Measurements from ENCODE around the gene RSPRY1.

- TF ChIP-seq, protein P1, sequence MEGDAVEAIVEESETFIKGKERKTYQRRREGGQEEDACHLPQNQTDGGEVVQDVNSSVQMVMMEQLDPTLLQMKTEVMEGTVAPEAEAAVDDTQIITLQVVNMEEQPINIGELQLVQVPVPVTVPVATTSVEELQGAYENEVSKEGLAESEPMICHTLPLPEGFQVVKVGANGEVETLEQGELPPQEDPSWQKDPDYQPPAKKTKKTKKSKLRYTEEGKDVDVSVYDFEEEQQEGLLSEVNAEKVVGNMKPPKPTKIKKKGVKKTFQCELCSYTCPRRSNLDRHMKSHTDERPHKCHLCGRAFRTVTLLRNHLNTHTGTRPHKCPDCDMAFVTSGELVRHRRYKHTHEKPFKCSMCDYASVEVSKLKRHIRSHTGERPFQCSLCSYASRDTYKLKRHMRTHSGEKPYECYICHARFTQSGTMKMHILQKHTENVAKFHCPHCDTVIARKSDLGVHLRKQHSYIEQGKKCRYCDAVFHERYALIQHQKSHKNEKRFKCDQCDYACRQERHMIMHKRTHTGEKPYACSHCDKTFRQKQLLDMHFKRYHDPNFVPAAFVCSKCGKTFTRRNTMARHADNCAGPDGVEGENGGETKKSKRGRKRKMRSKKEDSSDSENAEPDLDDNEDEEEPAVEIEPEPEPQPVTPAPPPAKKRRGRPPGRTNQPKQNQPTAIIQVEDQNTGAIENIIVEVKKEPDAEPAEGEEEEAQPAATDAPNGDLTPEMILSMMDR (IDR thresholded peaks at IDR 0.05; ENCODE audit: insufficient read depth, low read depth, low read length): no peak
- no peak for TF ChIP-seq EZH2 (IDR thresholded peaks at IDR 0.05; ENCODE audit: insufficient read depth, low read length)
Observed at GRCh38 chr16:57137043-57137442, 49.1 kb upstream of the RSPRY1 start.
